ENCODE results near the gene ANO8.

GRCh38 chr19:17331045-17331558, 3.6 kb downstream of the ANO8 start:
- TF ChIP-seq CTCF (IDR thresholded peaks at IDR 0.05) (no peak), POLR2A (IDR thresholded peaks at IDR 0.05) (no peak)

All from adrenal gland (tissue), 5 donors.